Hepatocyte (in vitro differentiated cells): ENCODE measurements around the gene KCNIP3. TPM values are rescaled to one million over a fixed set of nuclear protein-coding genes. Genes with fewer than 3 reads are reported as not detected.

ENCODE experiments used
- DNase-seq: peaks from one replicate; pipeline ENCODE4 v3.0.0-alpha.2; 2016; ENCODE audit warnings: low spot score
- H2AFZ ChIP-seq: fragments of 200-600 bp; sonication (generic); 2 replicates; pipeline ENCODE4 v1.6.0; 2016; ENCODE audit warnings: antibody characterized with exemption, mild to moderate bottlenecking
- H3K27ac ChIP-seq: fragments of 200-600 bp; sonication (generic); 2 replicates; pipeline ENCODE4 v1.5.1; 2016; ENCODE audit warnings: mild to moderate bottlenecking
- H3K27me3 ChIP-seq: fragments of 200-600 bp; sonication (generic); 2 replicates; pipeline ENCODE4 v1.6.1; 2016
- H3K36me3 ChIP-seq: fragments of 200-600 bp; sonication (generic); replicated peaks from 2 replicates; pipeline ENCODE4 v1.5.1; 2016; ENCODE audit warnings: low read depth; ENCODE audit not compliant: insufficient read depth
- H3K4me1 ChIP-seq: fragments of 200-600 bp; sonication (generic); 2 replicates; pipeline ENCODE4 v1.5.1; 2016; ENCODE audit warnings: mild to moderate bottlenecking, moderate library complexity; ENCODE audit not compliant: insufficient read depth
- H3K4me2 ChIP-seq: fragments of 200-600 bp; sonication (generic); 2 replicates; pipeline ENCODE4 v1.6.0; 2016
- H3K4me3 ChIP-seq: fragments of 200-600 bp; sonication (generic); 2 replicates; pipeline ENCODE4 v1.5.1; 2016; ENCODE audit warnings: mild to moderate bottlenecking
- H3K79me2 ChIP-seq: fragments of 200-600 bp; sonication (generic); 2 replicates; pipeline ENCODE4 v1.6.0; 2017; ENCODE audit warnings: mild to moderate bottlenecking
- H3K9me2 ChIP-seq: fragments of 200-600 bp; sonication (generic); replicated peaks from 2 replicates; pipeline ENCODE4 v1.6.0; 2017; ENCODE audit warnings: mild to moderate bottlenecking; ENCODE audit not compliant: insufficient read depth
- H3K9me3 ChIP-seq: fragments of 200-600 bp; sonication (generic); 2 replicates; pipeline ENCODE4 v1.5.1; 2016; ENCODE audit warnings: low read depth, mild to moderate bottlenecking
- H4K20me1 ChIP-seq: fragments of 200-600 bp; sonication (generic); 2 replicates; pipeline ENCODE4 v1.6.0; 2016; ENCODE audit warnings: mild to moderate bottlenecking; ENCODE audit not compliant: insufficient read depth, poor library complexity, severe bottlenecking
- CTCF ChIP-seq: fragments of 200-600 bp; sonication (generic); IDR thresholded peaks from 2 replicates; pipeline ENCODE4 v1.5.1; 2016; ENCODE audit warnings: antibody characterized with exemption, mild to moderate bottlenecking; ENCODE audit not compliant: poor library complexity
- EZH2 ChIP-seq: fragments of 200-600 bp; sonication (generic); IDR thresholded peaks from 2 replicates; pipeline ENCODE4 v1.6.1; 2016; ENCODE audit warnings: antibody characterized with exemption, mild to moderate bottlenecking, borderline replicate concordance
- EZH2phosphoT487 ChIP-seq: fragments of 200-600 bp; sonication (generic); IDR thresholded peaks from one replicate; pipeline ENCODE4 v1.6.1; 2018; ENCODE audit warnings: antibody characterized with exemption, mild to moderate bottlenecking, low read depth, moderate library complexity; ENCODE audit not compliant: unreplicated experiment, severe bottlenecking
- WGBS: methylation state at CpG from one replicate; pipeline ENCODE4 v1.1.6; 2016; ENCODE audit warnings: low lambda C conversion rate; ENCODE audit errors: missing lambda C conversion rate; 5-methylcytosine and 5-hydroxymethylcytosine counted together
- polyA plus RNA-seq: library from polyadenylated mRNA; unstranded; fragments of >200 nt; fragmentation: Nextera tagmentation; extraction: Ambion mirVana; gene quantifications from 2 replicates; pipeline ENCODE4 v1.2.1, GENCODE V29; 2016
- total RNA-seq: library from RNA; depleted of rRNA; stranded (reverse); fragments of >200 nt; gene quantifications from 2 replicates; pipeline ENCODE4 v1.2.3, GENCODE V29; 2014

Gene KCNIP3
- total and polyA plus RNA-seq, 2 experiments from 2014 or later: 6.1 to 6.5 TPM

DNA sequence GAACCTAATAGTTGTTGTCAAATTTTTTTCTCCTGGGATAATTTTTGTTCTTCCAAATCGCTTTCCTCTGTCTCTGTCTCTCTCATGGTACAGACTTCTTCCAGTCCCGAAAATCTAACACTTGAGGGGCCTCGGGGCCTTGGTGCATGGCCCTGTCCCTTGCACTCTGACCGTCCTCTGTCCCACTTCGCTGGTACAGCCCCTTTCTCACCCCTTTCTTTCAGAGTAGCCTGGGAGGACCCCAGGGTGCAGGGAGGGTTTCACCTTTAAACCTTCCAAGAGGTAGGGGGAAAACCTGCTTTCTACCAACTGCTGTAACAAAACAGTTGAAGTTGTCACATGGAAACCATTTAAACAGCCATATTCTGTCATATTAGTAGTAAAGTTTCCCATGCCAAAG is 83.1 kb downstream of the KCNIP3 start:
- 80% methylated on average over 5 of the region's 5 CpGs for WGBS
- Histone ChIP-seq H2AFZ (no peak overlapping the region), H3K27me3 (no peaks in the 10 kb centered on the region), H3K4me1 (no peaks in the 10 kb centered on the region), H3K36me3 (no peaks in the 10 kb centered on the region), H3K9me3 (no peaks in the 10 kb centered on the region), H3K4me3 (no peak overlapping the region), H3K79me2 (no peaks in the 10 kb centered on the region), H3K9me2 (no peaks in the 10 kb centered on the region), H4K20me1 (no peaks in the 10 kb centered on the region), H3K4me2 (no peak overlapping the region), H3K27ac (no peak overlapping the region)
- TF ChIP-seq CTCF (no peak), EZH2 (no peak), EZH2phosphoT487 (no peak)
- DNase-seq: no peak

DNA sequence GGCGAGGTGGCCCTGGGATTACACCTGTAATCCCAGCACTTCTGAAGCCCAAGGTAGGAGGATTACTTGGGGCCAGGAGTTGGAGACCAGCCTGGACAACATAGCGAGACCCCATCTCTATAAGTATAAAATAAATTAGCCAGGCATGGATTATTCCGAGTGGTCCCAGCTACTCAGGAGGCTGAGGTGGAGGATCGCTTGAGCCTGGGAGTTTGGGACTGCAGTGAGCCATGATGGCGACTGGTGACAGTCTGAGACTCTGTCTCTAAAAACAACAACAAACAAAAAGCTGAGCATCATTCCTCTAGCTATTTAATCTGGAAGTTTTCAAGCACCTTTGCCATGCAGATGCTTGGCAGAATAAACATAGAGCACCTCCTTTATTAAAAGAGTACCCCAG is 83.6 kb downstream of the KCNIP3 start:
- Histone ChIP-seq H4K20me1 (no peaks in the 10 kb centered on the region), H3K4me2 (no peak overlapping the region), H3K4me1 (no peaks in the 10 kb centered on the region), H3K9me2 (no peaks in the 10 kb centered on the region), H2AFZ (no peak overlapping the region), H3K4me3 (no peak overlapping the region), H3K36me3 (no peaks in the 10 kb centered on the region), H3K79me2 (no peaks in the 10 kb centered on the region), H3K27me3 (no peaks in the 10 kb centered on the region), H3K9me3 (no peaks in the 10 kb centered on the region), H3K27ac (no peak overlapping the region)
- DNase-seq: no peak
- 79% methylated on average over 5 of the region's 5 CpGs for WGBS
- no peak for TF ChIP-seq EZH2
- TF ChIP-seq EZH2phosphoT487: no peak
- TF ChIP-seq CTCF: no peak

DNA sequence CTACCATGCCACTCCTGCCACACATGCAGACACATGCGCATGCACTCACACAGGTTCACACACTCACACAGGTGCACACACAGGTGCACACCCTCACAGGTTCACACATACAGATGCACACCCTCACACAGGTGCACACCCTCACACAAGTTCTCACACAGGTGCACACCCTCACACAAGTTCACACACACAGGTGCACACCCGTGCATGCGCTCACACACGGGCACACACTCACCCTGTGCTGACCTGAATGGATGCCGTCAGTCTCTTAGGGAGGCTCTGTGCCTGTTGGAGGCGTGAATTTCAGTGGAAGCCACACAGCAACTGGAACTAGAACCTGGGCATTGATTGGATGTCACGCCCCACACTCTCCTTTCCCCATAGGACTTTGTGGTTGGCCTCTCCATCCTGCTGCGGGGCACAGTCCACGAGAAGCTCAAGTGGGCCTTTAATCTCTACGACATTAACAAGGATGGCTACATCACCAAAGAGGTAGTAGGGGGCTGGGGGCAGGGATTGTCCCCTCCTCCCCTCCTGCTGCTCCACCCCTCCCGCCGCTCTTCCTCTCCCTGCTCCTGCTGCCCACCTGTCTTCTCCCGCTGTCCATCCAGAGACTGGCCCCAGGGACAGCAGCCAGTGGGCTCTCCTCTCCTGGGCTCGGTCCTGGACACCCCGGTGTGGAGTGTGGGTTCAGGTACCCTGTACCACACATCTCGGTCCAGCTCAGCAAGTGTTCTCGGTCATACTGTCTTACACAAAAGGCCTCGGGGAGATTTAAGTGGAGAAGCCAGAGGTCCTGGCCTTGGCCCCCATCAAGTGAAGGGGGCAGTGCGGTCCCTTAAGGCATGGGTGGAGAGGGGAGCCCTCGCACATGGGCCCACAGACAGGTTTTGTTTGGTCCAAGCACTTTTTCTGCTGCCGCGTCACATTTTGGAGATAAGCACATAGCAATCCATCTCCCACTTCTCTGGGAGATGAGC is 84.4 kb downstream of the KCNIP3 start:
- H3K27me3 ChIP-seq: no peaks in the 10 kb centered on the region
- 86% methylated on average over 22 of the region's 22 CpGs for WGBS
- no peak overlapping the region for H2AFZ ChIP-seq
- TF ChIP-seq EZH2 (no peak), EZH2phosphoT487 (no peak), CTCF (no peak)
- no peak overlapping the region for H3K27ac ChIP-seq
- H3K36me3 ChIP-seq: no peaks in the 10 kb centered on the region
- H4K20me1 ChIP-seq: no peaks in the 10 kb centered on the region
- H3K9me2 ChIP-seq: no peaks in the 10 kb centered on the region
- DNase-seq: no peak
- no peaks in the 10 kb centered on the region for H3K4me1 ChIP-seq
- H3K4me2 ChIP-seq: no peak overlapping the region
- H3K4me3 ChIP-seq: no peak overlapping the region
- no peaks in the 10 kb centered on the region for H3K79me2 ChIP-seq
- no peaks in the 10 kb centered on the region for H3K9me3 ChIP-seq
